ENCODE data around the gene OSBPL3. TPM values are rescaled to one million over a fixed set of nuclear protein-coding genes. Genes with fewer than 3 reads are reported as not detected.

OSBPL3 gene
- total RNA-seq, 1 donor: 30.8 TPM

GRCh38 chr7:24788075-24788474 is 191.9 kb downstream of the OSBPL3 start:
- peaks cover 16% of the 10 kb centered on the region for H3K4me1 ChIP-seq (ENCODE audit: insufficient read depth, low read length)
- no peak overlapping the region for H2AFZ ChIP-seq (ENCODE audit: low read length)
- no peak for DNase-seq (ENCODE audit: insufficient read length, low spot score, missing footprints)
- no peaks in the 10 kb centered on the region for H3K27me3 ChIP-seq (ENCODE audit: insufficient read depth, low read length)
- no peaks in the 10 kb centered on the region for H3K79me2 ChIP-seq (ENCODE audit: insufficient read depth, low read length)
- H3K4me2 ChIP-seq (ENCODE audit: insufficient read depth, low read length): no peak overlapping the region
- H3K4me3 ChIP-seq (ENCODE audit: insufficient read depth, low read length): no peak overlapping the region
- H4K20me1 ChIP-seq (ENCODE audit: insufficient read depth, low read length): no peaks in the 10 kb centered on the region
- H3K9me3 ChIP-seq (ENCODE audit: low read depth, low read length): no peaks in the 10 kb centered on the region
- no peaks in the 10 kb centered on the region for H3K36me3 ChIP-seq (ENCODE audit: insufficient read depth, low read length)
- peak; percentile 36 for TF ChIP-seq CTCF (IDR thresholded peaks at IDR 0.05; ENCODE audit: extremely low read depth, low read depth, low read length)
- peak overlapping the region; percentile 98 for H3K27ac ChIP-seq (ENCODE audit: low read depth, low read length)

DNA sequence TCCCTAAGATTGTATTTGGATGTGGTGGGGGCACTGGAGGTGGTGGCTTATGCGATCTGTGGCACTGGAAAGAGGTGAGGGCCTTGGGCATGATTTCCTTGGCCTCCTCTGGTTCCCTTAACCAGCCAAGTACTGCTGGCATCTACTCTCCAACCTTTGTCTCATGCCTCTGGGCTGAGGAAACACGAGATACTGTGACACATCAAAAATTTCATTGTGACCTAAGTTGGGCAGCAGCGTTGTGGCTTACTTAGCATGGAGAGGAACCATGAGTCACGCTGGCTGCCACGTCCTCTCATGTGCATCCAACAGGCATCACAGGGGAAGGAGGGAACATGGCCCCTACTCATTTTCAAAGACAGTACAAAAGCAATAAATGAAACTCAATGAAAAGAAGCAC is 193.0 kb downstream of the OSBPL3 start:
- Histone ChIP-seq H3K4me3 (ENCODE audit: insufficient read depth, low read length) (no peak overlapping the region), H4K20me1 (ENCODE audit: insufficient read depth, low read length) (no peaks in the 10 kb centered on the region), H3K27ac (ENCODE audit: low read depth, low read length) (peak overlapping the region; percentile 98), H3K79me2 (ENCODE audit: insufficient read depth, low read length) (no peaks in the 10 kb centered on the region), H3K9me3 (ENCODE audit: low read depth, low read length) (no peaks in the 10 kb centered on the region), H3K4me1 (ENCODE audit: insufficient read depth, low read length) (peaks cover 16% of the 10 kb centered on the region), H3K4me2 (ENCODE audit: insufficient read depth, low read length) (no peak overlapping the region), H3K36me3 (ENCODE audit: insufficient read depth, low read length) (no peaks in the 10 kb centered on the region), H3K27me3 (ENCODE audit: insufficient read depth, low read length) (no peaks in the 10 kb centered on the region), H2AFZ (ENCODE audit: low read length) (peak overlapping the region; percentile 82)
- peak; percentile 84 for DNase-seq (ENCODE audit: insufficient read length, low spot score, missing footprints)
- no peak for TF ChIP-seq CTCF (IDR thresholded peaks at IDR 0.05; ENCODE audit: extremely low read depth, low read depth, low read length)

GRCh38 chr7:24786306-24786705 is 193.7 kb downstream of the OSBPL3 start:
- H3K4me1 ChIP-seq (ENCODE audit: insufficient read depth, low read length): peaks cover 16% of the 10 kb centered on the region
- no peak overlapping the region for H3K4me2 ChIP-seq (ENCODE audit: insufficient read depth, low read length)
- no peak for TF ChIP-seq CTCF (IDR thresholded peaks at IDR 0.05; ENCODE audit: extremely low read depth, low read depth, low read length)
- no peaks in the 10 kb centered on the region for H3K36me3 ChIP-seq (ENCODE audit: insufficient read depth, low read length)
- H3K27me3 ChIP-seq (ENCODE audit: insufficient read depth, low read length): no peaks in the 10 kb centered on the region
- no peaks in the 10 kb centered on the region for H4K20me1 ChIP-seq (ENCODE audit: insufficient read depth, low read length)
- no peaks in the 10 kb centered on the region for H3K79me2 ChIP-seq (ENCODE audit: insufficient read depth, low read length)
- H3K4me3 ChIP-seq (ENCODE audit: insufficient read depth, low read length): no peak overlapping the region
- no peak overlapping the region for H2AFZ ChIP-seq (ENCODE audit: low read length)
- DNase-seq (ENCODE audit: insufficient read length, low spot score, missing footprints): no peak
- no peaks in the 10 kb centered on the region for H3K9me3 ChIP-seq (ENCODE audit: low read depth, low read length)
- H3K27ac ChIP-seq (ENCODE audit: low read depth, low read length): peak overlapping the region; percentile 98

DNA sequence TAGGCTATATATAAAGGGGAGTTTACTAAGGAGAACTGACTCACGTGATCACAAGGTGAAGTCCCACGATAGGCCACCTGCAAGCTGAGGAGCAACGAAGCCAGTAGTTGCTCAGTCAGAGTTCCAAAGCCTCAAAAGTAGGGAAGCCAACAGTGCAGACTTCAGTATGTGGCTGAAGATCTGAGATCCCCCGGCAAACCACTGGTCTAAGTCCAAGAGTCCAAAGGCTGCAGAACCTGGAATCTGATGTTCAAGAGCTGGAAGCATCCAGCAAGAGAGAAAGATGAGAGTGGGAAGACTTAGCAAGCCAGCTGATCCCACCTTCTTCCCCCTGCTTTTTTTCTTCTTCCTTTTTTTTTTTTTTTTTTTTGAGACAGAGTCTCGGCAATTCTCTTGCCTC is 195.7 kb downstream of the OSBPL3 start:
- Histone ChIP-seq H3K4me2 (ENCODE audit: insufficient read depth, low read length) (no peak overlapping the region), H4K20me1 (ENCODE audit: insufficient read depth, low read length) (no peaks in the 10 kb centered on the region), H3K4me1 (ENCODE audit: insufficient read depth, low read length) (peaks cover 22% of the 10 kb centered on the region), H3K27ac (ENCODE audit: low read depth, low read length) (no peak overlapping the region), H2AFZ (ENCODE audit: low read length) (no peak overlapping the region), H3K79me2 (ENCODE audit: insufficient read depth, low read length) (no peaks in the 10 kb centered on the region), H3K4me3 (ENCODE audit: insufficient read depth, low read length) (no peak overlapping the region), H3K27me3 (ENCODE audit: insufficient read depth, low read length) (no peaks in the 10 kb centered on the region), H3K9me3 (ENCODE audit: low read depth, low read length) (no peaks in the 10 kb centered on the region), H3K36me3 (ENCODE audit: insufficient read depth, low read length) (no peaks in the 10 kb centered on the region)
- no peak for DNase-seq (ENCODE audit: insufficient read length, low spot score, missing footprints)
- no peak for TF ChIP-seq CTCF (IDR thresholded peaks at IDR 0.05; ENCODE audit: extremely low read depth, low read depth, low read length)
